GM19395 (cell line): Measurements from ENCODE around the gene PAK3.

Experiments used
- ATAC-seq: cut with Tn5 transposase; IDR thresholded peaks from one replicate; pipeline ENCODE4 v1.9.1; 2021; ENCODE audit warnings: mild to moderate bottlenecking, moderate library complexity; ENCODE audit not compliant: unreplicated experiment

Gene PAK3

GRCh38 chrX:111257733-111258132 is 161.7 kb downstream of the PAK3 start:
- ATAC-seq, result no peak

- ATAC-seq, result no peak
Observed at GRCh38 chrX:111259559-111259958, 163.6 kb downstream of the PAK3 start.

- ATAC-seq, result no peak
Observed at GRCh38 chrX:111260451-111260850, 164.5 kb downstream of the PAK3 start.

GRCh38 chrX:111262086-111262485 is 166.1 kb downstream of the PAK3 start:
- ATAC-seq, result no peak

- no peak for ATAC-seq
Observed at GRCh38 chrX:111264385-111264784, 168.4 kb downstream of the PAK3 start.

- no peak for ATAC-seq
Observed at GRCh38 chrX:111265486-111265885, 169.5 kb downstream of the PAK3 start.

- no peak for ATAC-seq
Observed at GRCh38 chrX:111268506-111268905, 172.5 kb downstream of the PAK3 start.

- ATAC-seq, result no peak
Observed at GRCh38 chrX:111270339-111270738, 174.3 kb downstream of the PAK3 start, which contains the start of gene CAPN6. Gene CAPN6 (minus strand): TSS chrX:111270483. CDS start chrX:111263936, 6,547 bp downstream.
